ENCODE data around the gene CLDN6.

- TF ChIP-seq ZBED1 (IDR thresholded peaks at IDR 0.05) (no peak), ZNF24 (IDR thresholded peaks at IDR 0.05) (no peak), EP300 (IDR thresholded peaks at IDR 0.05; ENCODE audit: low read length) (no peak)
Measured at GRCh38 chr16:2991566-2992261, 26.3 kb downstream of the CLDN6 start.

Data from K562 (cell line).